H9 (cell line): ENCODE results near the gene TTBK1. TPM values are rescaled to one million over a fixed set of nuclear protein-coding genes. Genes with fewer than 3 reads are reported as not detected.

Experiments
- DNase-seq: peaks from one replicate; pipeline ENCODE4 v3.0.0-alpha.2; 2017
- H2AFZ ChIP-seq: one replicate; pipeline ENCODE4 v1.6.1; 2013; ENCODE audit warnings: mild to moderate bottlenecking, low read length, control low read depth, moderate library complexity
- H2AK5ac ChIP-seq: 2 replicates; pipeline ENCODE4 v1.6.1; 2013; ENCODE audit warnings: low read length, control low read depth, mixed read lengths; ENCODE audit not compliant: insufficient read length
- H2BK120ac ChIP-seq: one replicate; pipeline ENCODE4 v1.6.1; 2013; ENCODE audit warnings: low read depth, mild to moderate bottlenecking, low read length, control low read depth, inconsistent platforms; ENCODE audit not compliant: poor library complexity, severe bottlenecking
- H2BK12ac ChIP-seq: 2 replicates; pipeline ENCODE4 v1.6.1; 2013; ENCODE audit warnings: low read length, control low read depth, mixed read lengths, low read depth; ENCODE audit not compliant: insufficient read length
- H2BK15ac ChIP-seq: 2 replicates; pipeline ENCODE4 v1.6.1; 2013; ENCODE audit warnings: low read depth, low read length, control low read depth
- H2BK20ac ChIP-seq: one replicate; pipeline ENCODE4 v1.6.1; 2013; ENCODE audit warnings: low read depth, mild to moderate bottlenecking, low read length, control low read depth, inconsistent platforms; ENCODE audit not compliant: poor library complexity, severe bottlenecking
- H2BK5ac ChIP-seq: 2 replicates; pipeline ENCODE4 v1.6.1; 2013; ENCODE audit warnings: low read length, control low read depth, mixed read lengths; ENCODE audit not compliant: insufficient read length
- H3K14ac ChIP-seq: 2 replicates; pipeline ENCODE4 v1.6.1; 2013; ENCODE audit warnings: low read length, control low read depth; ENCODE audit not compliant: insufficient read depth
- H3K18ac ChIP-seq: 2 replicates; pipeline ENCODE4 v1.6.1; 2013; ENCODE audit warnings: low read depth, mild to moderate bottlenecking, mixed read lengths, low read length, control low read depth; ENCODE audit not compliant: insufficient read length
- H3K23ac ChIP-seq: 2 replicates; pipeline ENCODE4 v1.6.1; 2013; ENCODE audit warnings: low read length, control low read depth, mixed read lengths, low read depth; ENCODE audit not compliant: insufficient read length
- H3K23me2 ChIP-seq: 2 replicates; pipeline ENCODE4 v1.6.1; 2013; ENCODE audit warnings: low read depth, mild to moderate bottlenecking, mixed read lengths, low read length, control low read depth; ENCODE audit not compliant: insufficient read length, poor library complexity, severe bottlenecking
- H3K27ac ChIP-seq: 2 replicates; pipeline ENCODE4 v1.5.1; 2013; ENCODE audit warnings: low read length, control low read depth, mixed read lengths, low read depth; ENCODE audit not compliant: insufficient read length
- H3K27me3 ChIP-seq: 2 replicates; pipeline ENCODE4 v1.6.1; 2013; ENCODE audit warnings: low read length, control low read depth, inconsistent platforms; ENCODE audit not compliant: insufficient read depth
- H3K4ac ChIP-seq: 2 replicates; pipeline ENCODE4 v1.6.1; 2013; ENCODE audit warnings: low read depth, mild to moderate bottlenecking, control low read depth, inconsistent platforms, low read length, moderate library complexity
- H3K4me1 ChIP-seq: 2 replicates; pipeline ENCODE4 v1.6.1; 2013; ENCODE audit warnings: low read length, control low read depth, inconsistent platforms; ENCODE audit not compliant: insufficient read depth
- H3K4me2 ChIP-seq: 2 replicates; pipeline ENCODE4 v1.6.1; 2013; ENCODE audit warnings: low read length, control low read depth, mixed read lengths; ENCODE audit not compliant: insufficient read length, insufficient read depth
- H3K56ac ChIP-seq: 2 replicates; pipeline ENCODE4 v1.6.1; 2013; ENCODE audit warnings: low read depth, mild to moderate bottlenecking, mixed read lengths, low read length, control low read depth; ENCODE audit not compliant: insufficient read length
- H3K79me1 ChIP-seq: 2 replicates; pipeline ENCODE4 v1.6.1; 2013; ENCODE audit warnings: low read depth, mild to moderate bottlenecking, moderate library complexity, low read length, control low read depth, inconsistent platforms; ENCODE audit not compliant: insufficient read depth, poor library complexity, severe bottlenecking
- H3K79me2 ChIP-seq: 2 replicates; pipeline ENCODE4 v1.6.1; 2013; ENCODE audit warnings: low read length, control low read depth, inconsistent platforms; ENCODE audit not compliant: insufficient read depth
- H3K9ac ChIP-seq: 2 replicates; pipeline ENCODE4 v1.6.1; 2013; ENCODE audit warnings: low read length, control low read depth, mixed read lengths; ENCODE audit not compliant: insufficient read length; ENCODE audit errors: extremely low read depth
- H3K9me3 ChIP-seq: one replicate; pipeline ENCODE4 v1.6.1; 2013; ENCODE audit warnings: low read depth, low read length, inconsistent platforms; ENCODE audit not compliant: control insufficient read depth
- H3T11ph ChIP-seq: one replicate; pipeline ENCODE4 v1.6.1; 2013; ENCODE audit warnings: mild to moderate bottlenecking, low read length, control low read depth, inconsistent platforms
- H4K20me1 ChIP-seq: one replicate; pipeline ENCODE4 v1.6.1; 2013; ENCODE audit not compliant: control insufficient read depth, insufficient read length, insufficient read depth
- H4K5ac ChIP-seq: 2 replicates; pipeline ENCODE4 v1.6.1; 2013; ENCODE audit warnings: low read depth, mild to moderate bottlenecking, mixed read lengths, low read length, control low read depth; ENCODE audit not compliant: insufficient read length
- H4K8ac ChIP-seq: replicated peaks from 2 replicates; pipeline ENCODE4 v1.6.1; 2013; ENCODE audit warnings: low read length, control low read depth, mixed read lengths, low read depth; ENCODE audit not compliant: insufficient read length
- H4K91ac ChIP-seq: 2 replicates; pipeline ENCODE4 v1.6.1; 2013; ENCODE audit warnings: low read depth, mild to moderate bottlenecking, moderate library complexity, mixed read lengths, low read length, control low read depth; ENCODE audit not compliant: insufficient read length
- H3K27ac Mint-ChIP-seq, 3 experiments: 2 replicates in 2 of 3; 3 replicates in 1 of 3; pipeline ENCODE4 v1.8.0; 2020 to 2021; ENCODE audit warnings: mixed read lengths in 3 of 3, mild to moderate bottlenecking in 1 of 3, moderate library complexity in 1 of 3
- H3K27me3 Mint-ChIP-seq: 2 replicates; pipeline ENCODE4 v1.8.0; 2021; ENCODE audit warnings: low read depth, mild to moderate bottlenecking, moderate library complexity, mixed read lengths
- H3K36me3 Mint-ChIP-seq, 3 experiments: 2 replicates in 2 of 3; 3 replicates in 1 of 3; pipeline ENCODE4 v1.8.0; 2020 to 2021; ENCODE audit warnings: low read depth in 3 of 3, mixed read lengths in 3 of 3; ENCODE audit not compliant: insufficient read depth in 1 of 3
- H3K4me1 Mint-ChIP-seq, 2 experiments: 2 replicates each; pipeline ENCODE4 v1.8.0; 2020; ENCODE audit warnings: mixed read lengths in 2 of 2
- H3K4me3 Mint-ChIP-seq, 2 experiments: 2 replicates in 1 of 2; 3 replicates in 1 of 2; pipeline ENCODE4 v1.8.0; 2020 to 2021; ENCODE audit warnings: mild to moderate bottlenecking in 2 of 2, mixed read lengths in 2 of 2, moderate library complexity in 1 of 2
- H3K9me3 Mint-ChIP-seq, 2 experiments: 2 replicates in 1 of 2; 3 replicates in 1 of 2; pipeline ENCODE4 v1.8.0; 2020; ENCODE audit warnings: mild to moderate bottlenecking in 2 of 2, mixed read lengths in 2 of 2, moderate library complexity in 1 of 2
- CTCF ChIP-seq: fragments of 200-600 bp; sonication (generic); conservative IDR thresholded peaks from 3 replicates; pipeline ENCODE4 v1.8.0; 2021; ENCODE audit warnings: antibody characterized with exemption, mild to moderate bottlenecking
- WGBS: extraction: QIAGEN DNeasy Blood & Tissue Kit; methylation state at CpG from one replicate; pipeline ENCODE4 v1.1.7; 2013; ENCODE audit warnings: missing lambda C conversion rate, low lambda C conversion rate, mixed read lengths; ENCODE audit not compliant: insufficient read length; ENCODE audit errors: extremely low coverage; 5-methylcytosine and 5-hydroxymethylcytosine counted together
- total RNA-seq: library from RNA; stranded (reverse); gene quantifications from 2 replicates; pipeline ENCODE4 v1.2.1, GENCODE V29; 2021

TTBK1 gene
- total RNA-seq, 1 experiment from 2014 or later: 1.6 TPM

GRCh38 chr6:43278524-43279078, 35.3 kb downstream of the TTBK1 start:
- no peaks in the 10 kb centered on the region for H3K9me3 Mint-ChIP-seq
- H3K4me2 ChIP-seq: no peak overlapping the region
- no peak overlapping the region for H2BK12ac ChIP-seq
- H4K91ac ChIP-seq: no peak overlapping the region
- TF ChIP-seq CTCF: no peak
- H4K8ac ChIP-seq: no peak overlapping the region
- no peaks in the 10 kb centered on the region for H3K79me1 ChIP-seq
- no peak overlapping the region for H2BK5ac ChIP-seq
- H3K4me3 Mint-ChIP-seq: no peak overlapping the region
- no peak overlapping the region for H3K14ac ChIP-seq
- H3K27me3 Mint-ChIP-seq: peaks cover 47% of the 10 kb centered on the region
- H3K9me3 ChIP-seq: no peaks in the 10 kb centered on the region
- no peak overlapping the region for H2BK15ac ChIP-seq
- no peak for DNase-seq
- H3K4me1 ChIP-seq: no peaks in the 10 kb centered on the region; the same call in 1 of the 2 replicates
- H3K23ac ChIP-seq: no peak overlapping the region
- no peak overlapping the region for H3K27ac ChIP-seq
- H4K20me1 ChIP-seq: no peaks in the 10 kb centered on the region
- H4K5ac ChIP-seq: no peak overlapping the region
- peaks cover 11% of the 10 kb centered on the region; the same call in 1 of the 2 replicates for H3K27me3 ChIP-seq
- H2AFZ ChIP-seq: no peak overlapping the region
- no peak overlapping the region for H3K27ac Mint-ChIP-seq
- no peak overlapping the region for H2BK120ac ChIP-seq
- H2AK5ac ChIP-seq: no peak overlapping the region
- H3K9ac ChIP-seq: no peak overlapping the region
- no peak overlapping the region for H3K56ac ChIP-seq
- no peak overlapping the region for H3K18ac ChIP-seq
- no peak overlapping the region for H2BK20ac ChIP-seq
- H3T11ph ChIP-seq: no peak overlapping the region
- H3K23me2 ChIP-seq: peaks cover 12% of the 10 kb centered on the region
- no CpG with 5 or more reads among the region's 4 CpGs for WGBS
- no peaks in the 10 kb centered on the region for H3K36me3 Mint-ChIP-seq
- H3K4ac ChIP-seq: no peak overlapping the region
- no peaks in the 10 kb centered on the region for H3K79me2 ChIP-seq
- H3K4me1 Mint-ChIP-seq: peaks cover 35 to 47% of the 10 kb centered on the region in 2 experiments
